VCaP (cell line): ENCODE measurements around the gene RXRB.
A peak's percentile ranks its signal among the peaks of the same experiment; 100 is the strongest.

ENCODE experiments used
- H3K27ac ChIP-seq: fragments of 450-650 bp; 2 replicates; pipeline ENCODE4 v1.5.1; 2017
- CTCF ChIP-seq: fragments of 450-650 bp; conservative IDR thresholded peaks from 2 replicates; pipeline ENCODE4 v1.5.1; 2017; ENCODE audit warnings: mild to moderate bottlenecking, moderate library complexity

The RXRB gene

GRCh38 chr6:33192671-33193602 is 7.5 kb downstream of the RXRB start:
- H3K27ac ChIP-seq = peak overlapping the region; percentile 37; the same call in 1 of the 2 replicates
- TF ChIP-seq CTCF = no peak

GRCh38 chr6:33192105-33192646 is 8.3 kb downstream of the RXRB start, which contains the start of gene COL11A2:
Gene COL11A2, minus strand, starts transcription at chr6:33192467. Its CDS starts 227 bp downstream, at chr6:33192240.
- peak within 1 kb of the TSS; percentile 37; the same call in 1 of the 2 replicates for H3K27ac ChIP-seq
- no peak for TF ChIP-seq CTCF

GRCh38 chr6:33191383-33192104 is 8.9 kb downstream of the RXRB start:
- no peak for TF ChIP-seq CTCF
- no peak overlapping the region for H3K27ac ChIP-seq

- no peak overlapping the region for H3K27ac ChIP-seq
- no peak for TF ChIP-seq CTCF
Measured at GRCh38 chr6:33190504-33191107, 9.9 kb downstream of the RXRB start.

- TF ChIP-seq CTCF = no peak
- H3K27ac ChIP-seq = no peak overlapping the region
Measured at GRCh38 chr6:33189625-33190448, 10.6 kb downstream of the RXRB start.

- no peak overlapping the region for H3K27ac ChIP-seq
- no peak for TF ChIP-seq CTCF
Measured at GRCh38 chr6:33189164-33189563, 11.3 kb downstream of the RXRB start.
